ENCODE measurements around the gene GLP2R. TPM values are rescaled to one million over a fixed set of nuclear protein-coding genes. Genes with fewer than 3 reads are reported as not detected.

Gene GLP2R
- total RNA-seq, 2 experiments from 2014 or later: not detected

DNA sequence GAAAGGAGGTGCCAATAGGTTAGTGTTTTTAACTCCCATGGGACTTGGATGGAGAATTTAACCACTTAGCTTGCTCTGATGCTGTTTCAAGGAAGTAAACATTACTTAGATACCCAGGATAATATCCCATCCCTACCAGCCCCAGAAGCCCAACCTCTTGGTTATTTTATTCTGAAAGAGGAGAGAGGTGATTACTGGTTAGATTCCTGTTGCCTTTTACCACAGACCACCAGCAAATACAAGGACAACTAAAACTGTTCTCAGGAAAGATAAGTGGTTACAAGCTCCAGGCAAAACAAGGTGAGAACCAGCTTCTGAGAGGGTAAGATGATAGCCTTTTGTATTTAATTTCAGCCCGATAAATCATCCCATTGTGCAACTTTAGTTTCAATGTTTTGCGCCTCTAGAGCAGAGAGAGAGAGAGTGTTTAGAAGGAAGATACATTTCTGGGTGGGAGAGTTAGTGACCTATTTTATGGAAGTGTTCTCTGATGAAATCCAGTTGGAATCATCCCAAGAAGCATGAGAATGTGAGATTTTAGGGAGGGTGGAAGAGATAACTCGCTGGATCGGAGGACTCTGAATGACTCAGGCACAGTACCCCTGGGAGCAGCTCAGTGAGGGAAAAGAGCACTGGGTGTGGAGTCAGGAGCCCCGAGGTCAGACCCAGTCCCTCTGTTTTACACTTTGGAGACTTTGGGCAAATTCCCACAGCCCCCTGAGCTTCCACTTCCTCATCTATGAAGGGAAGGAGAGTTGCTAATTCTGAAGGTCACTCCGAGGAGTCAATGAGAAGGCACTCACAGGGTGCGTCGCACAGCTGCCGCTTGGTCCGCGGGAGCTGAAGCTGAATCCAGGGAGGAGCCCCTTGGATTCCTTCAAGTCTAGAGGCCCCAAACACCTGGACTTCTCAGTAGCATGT, 12.1 kb downstream of the GLP2R start:
- H3K36me3 Mint-ChIP-seq (ENCODE audit: low read depth): no peaks in the 10 kb centered on the region
- TF ChIP-seq, protein P1, sequence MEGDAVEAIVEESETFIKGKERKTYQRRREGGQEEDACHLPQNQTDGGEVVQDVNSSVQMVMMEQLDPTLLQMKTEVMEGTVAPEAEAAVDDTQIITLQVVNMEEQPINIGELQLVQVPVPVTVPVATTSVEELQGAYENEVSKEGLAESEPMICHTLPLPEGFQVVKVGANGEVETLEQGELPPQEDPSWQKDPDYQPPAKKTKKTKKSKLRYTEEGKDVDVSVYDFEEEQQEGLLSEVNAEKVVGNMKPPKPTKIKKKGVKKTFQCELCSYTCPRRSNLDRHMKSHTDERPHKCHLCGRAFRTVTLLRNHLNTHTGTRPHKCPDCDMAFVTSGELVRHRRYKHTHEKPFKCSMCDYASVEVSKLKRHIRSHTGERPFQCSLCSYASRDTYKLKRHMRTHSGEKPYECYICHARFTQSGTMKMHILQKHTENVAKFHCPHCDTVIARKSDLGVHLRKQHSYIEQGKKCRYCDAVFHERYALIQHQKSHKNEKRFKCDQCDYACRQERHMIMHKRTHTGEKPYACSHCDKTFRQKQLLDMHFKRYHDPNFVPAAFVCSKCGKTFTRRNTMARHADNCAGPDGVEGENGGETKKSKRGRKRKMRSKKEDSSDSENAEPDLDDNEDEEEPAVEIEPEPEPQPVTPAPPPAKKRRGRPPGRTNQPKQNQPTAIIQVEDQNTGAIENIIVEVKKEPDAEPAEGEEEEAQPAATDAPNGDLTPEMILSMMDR (IDR thresholded peaks at IDR 0.05): no peak
- DNase-seq (no peak), ATAC-seq (no peak)
- intact Hi-C loops (cut with micrococcal nuclease): no loop called here
- POLR2A ChIA-PET: no interaction called here
- H3K27ac Mint-ChIP-seq: no peak overlapping the region
- H3K27me3 Mint-ChIP-seq: peaks cover 3% of the 10 kb centered on the region
- H3K4me1 Mint-ChIP-seq (ENCODE audit: low read depth): no peaks in the 10 kb centered on the region
- H3K4me3 Mint-ChIP-seq: no peak overlapping the region
- H3K9me3 Mint-ChIP-seq: no peaks in the 10 kb centered on the region
- CTCF ChIA-PET: no interaction called here

DNA sequence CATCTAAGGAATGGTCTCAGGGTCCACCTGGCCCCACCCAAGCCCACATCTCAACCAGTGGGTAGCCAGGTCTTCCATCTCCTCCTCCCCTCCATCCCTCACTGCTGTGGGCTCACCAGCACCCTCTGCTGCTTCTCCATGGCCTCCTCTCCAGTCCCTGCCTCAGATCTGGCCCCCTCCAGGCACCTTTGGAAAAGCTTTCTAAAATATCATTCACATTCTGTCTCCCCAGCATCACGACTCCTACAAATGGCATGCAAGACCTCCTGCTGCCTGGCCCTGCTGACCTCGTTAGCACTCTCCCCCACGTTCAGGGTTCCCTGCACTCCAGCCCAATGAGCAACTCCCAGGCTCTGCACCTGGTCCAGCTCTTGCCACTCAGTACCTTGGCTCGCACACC, 13.7 kb downstream of the GLP2R start:
- DNase-seq (no peak), ATAC-seq (no peak)
- CTCF ChIA-PET: no interaction called here
- POLR2A ChIA-PET: no interaction called here
- H3K27ac Mint-ChIP-seq: no peak overlapping the region
- no peaks in the 10 kb centered on the region for H3K36me3 Mint-ChIP-seq (ENCODE audit: low read depth)
- TF ChIP-seq, protein P1 (IDR thresholded peaks at IDR 0.05): no peak
- H3K27me3 Mint-ChIP-seq: peaks cover 7% of the 10 kb centered on the region
- no peaks in the 10 kb centered on the region for H3K9me3 Mint-ChIP-seq
- H3K4me1 Mint-ChIP-seq (ENCODE audit: low read depth): no peaks in the 10 kb centered on the region
- intact Hi-C loops (cut with micrococcal nuclease): no loop called here
- H3K4me3 Mint-ChIP-seq: no peak overlapping the region

DNA sequence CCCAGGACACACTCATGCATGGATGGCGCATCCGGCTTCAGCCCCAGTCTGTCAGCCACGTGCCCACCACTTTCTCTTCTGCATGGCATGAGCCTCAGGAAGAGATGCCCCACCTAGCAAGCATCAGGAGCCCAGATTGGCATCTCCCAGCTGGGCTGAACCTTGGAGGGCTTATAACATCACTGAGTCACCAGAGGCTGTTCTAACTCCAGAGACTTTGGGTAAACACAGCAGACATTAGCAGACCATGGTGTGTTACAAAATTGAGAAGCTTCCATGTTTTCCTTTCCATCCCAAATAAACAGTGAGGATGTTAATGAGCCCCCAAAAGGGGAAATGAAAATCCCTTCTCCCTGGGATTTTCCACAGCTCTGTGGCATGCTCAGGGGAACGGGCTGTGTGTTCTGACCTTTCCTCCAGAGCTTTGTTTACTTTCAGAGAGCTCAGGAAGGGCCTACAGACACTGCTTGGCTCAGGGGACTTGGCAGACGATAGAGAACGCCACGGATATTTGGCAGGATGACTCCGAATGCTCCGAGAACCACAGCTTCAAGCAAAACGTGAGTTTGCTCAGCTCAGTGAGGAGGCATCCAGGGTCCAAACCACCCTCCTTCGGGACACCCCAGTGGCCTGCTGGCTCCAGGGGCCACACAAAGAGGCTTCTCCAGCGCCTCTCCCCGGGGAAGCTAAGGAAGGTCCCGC, 16.5 kb downstream of the GLP2R start:
- Mint-ChIP-seq H3K27ac (no peak overlapping the region), H3K27me3 (peaks cover 6% of the 10 kb centered on the region), H3K9me3 (no peaks in the 10 kb centered on the region), H3K36me3 (ENCODE audit: low read depth) (no peaks in the 10 kb centered on the region), H3K4me1 (ENCODE audit: low read depth) (no peaks in the 10 kb centered on the region), H3K4me3 (no peak overlapping the region)
- DNase-seq (no peak), ATAC-seq (no peak)
- ChIA-PET POLR2A (no interaction called here), CTCF (no interaction called here)
- TF ChIP-seq, protein P1 (IDR thresholded peaks at IDR 0.05): no peak
- intact Hi-C loops (cut with micrococcal nuclease): loop anchor here (10.0 kb wide), 1 partner anchor 63 kb away; the partner anchor contains the start of gene RCVRN

DNA sequence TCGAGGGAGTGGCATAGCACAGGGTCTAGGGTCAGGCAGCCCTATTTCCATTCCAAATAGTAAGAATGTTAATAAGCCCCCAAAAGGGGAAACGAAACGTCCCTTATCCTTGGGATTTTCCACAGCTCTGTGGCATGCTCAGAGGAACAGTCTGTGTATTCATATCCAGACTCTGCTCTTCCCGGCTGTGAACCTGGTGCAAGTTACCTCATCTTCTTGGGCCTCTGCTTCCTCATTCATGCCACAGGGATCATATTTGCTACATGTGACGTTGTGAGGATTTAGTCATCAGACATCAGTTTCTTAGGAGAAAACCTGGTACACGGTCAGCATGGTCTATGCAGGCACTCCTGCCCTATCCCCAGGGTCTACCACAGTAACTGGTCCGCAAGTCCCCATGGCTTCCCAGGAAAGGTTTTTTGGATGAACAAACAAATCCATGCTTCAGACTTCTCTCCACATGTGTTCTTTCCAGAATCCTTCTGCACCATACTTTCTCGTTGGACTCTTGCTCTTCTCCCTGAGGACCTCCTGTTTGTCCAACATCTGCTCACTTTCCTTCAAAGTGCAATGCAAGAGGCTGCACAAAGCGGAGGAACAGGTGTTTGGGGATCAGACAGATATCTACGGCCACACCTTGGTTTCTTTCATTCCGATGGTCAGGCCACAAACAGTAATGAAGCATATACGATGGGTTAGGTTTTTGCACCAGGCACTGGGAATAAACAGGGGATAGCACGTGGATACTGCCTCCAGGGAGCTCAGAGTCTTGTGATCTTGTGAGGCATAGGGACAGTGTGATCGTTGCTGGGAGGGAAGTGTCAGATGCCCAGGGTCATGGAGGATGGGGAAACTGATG, 17.7 kb downstream of the GLP2R start:
- TF ChIP-seq, protein P1 (IDR thresholded peaks at IDR 0.05): no peak
- no peaks in the 10 kb centered on the region for H3K9me3 Mint-ChIP-seq
- H3K27me3 Mint-ChIP-seq: peaks cover 6% of the 10 kb centered on the region
- ChIA-PET CTCF (no interaction called here), POLR2A (no interaction called here)
- no peak overlapping the region for H3K4me3 Mint-ChIP-seq
- ATAC-seq (no peak), DNase-seq (no peak)
- no peaks in the 10 kb centered on the region for H3K4me1 Mint-ChIP-seq (ENCODE audit: low read depth)
- no peaks in the 10 kb centered on the region for H3K36me3 Mint-ChIP-seq (ENCODE audit: low read depth)
- intact Hi-C loops (cut with micrococcal nuclease): loop anchor here (10.0 kb wide), 1 partner anchor 61 kb away; the partner anchor contains the start of gene RCVRN
- no peak overlapping the region for H3K27ac Mint-ChIP-seq

Measured in activated CD8-positive, alpha-beta T cell treated with anti-CD3 and anti-CD28 coated beads for 36 hours (primary cell).